Measurements from ENCODE around the gene KRTAP9-9.

DNA sequence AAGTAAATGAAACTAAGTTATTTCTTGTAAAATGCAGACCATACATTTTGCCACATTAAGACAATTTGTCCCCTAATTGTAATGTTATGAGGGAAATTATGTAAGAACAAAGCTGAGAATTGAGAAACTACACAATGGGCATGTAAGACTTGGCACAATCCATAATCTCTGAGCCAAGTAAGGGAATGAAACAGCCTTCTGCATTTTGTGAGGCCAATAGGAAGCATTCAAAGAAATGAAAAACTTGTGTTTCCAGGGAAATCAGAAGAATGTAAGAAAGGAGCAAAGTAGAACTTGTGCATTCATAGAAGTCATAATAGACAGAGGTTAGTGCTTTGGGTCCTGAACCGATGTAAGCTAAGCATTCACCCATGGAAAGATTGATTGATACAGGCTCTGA, 3.9 kb upstream of the KRTAP9-9 start:
- TF ChIP-seq, protein P1, sequence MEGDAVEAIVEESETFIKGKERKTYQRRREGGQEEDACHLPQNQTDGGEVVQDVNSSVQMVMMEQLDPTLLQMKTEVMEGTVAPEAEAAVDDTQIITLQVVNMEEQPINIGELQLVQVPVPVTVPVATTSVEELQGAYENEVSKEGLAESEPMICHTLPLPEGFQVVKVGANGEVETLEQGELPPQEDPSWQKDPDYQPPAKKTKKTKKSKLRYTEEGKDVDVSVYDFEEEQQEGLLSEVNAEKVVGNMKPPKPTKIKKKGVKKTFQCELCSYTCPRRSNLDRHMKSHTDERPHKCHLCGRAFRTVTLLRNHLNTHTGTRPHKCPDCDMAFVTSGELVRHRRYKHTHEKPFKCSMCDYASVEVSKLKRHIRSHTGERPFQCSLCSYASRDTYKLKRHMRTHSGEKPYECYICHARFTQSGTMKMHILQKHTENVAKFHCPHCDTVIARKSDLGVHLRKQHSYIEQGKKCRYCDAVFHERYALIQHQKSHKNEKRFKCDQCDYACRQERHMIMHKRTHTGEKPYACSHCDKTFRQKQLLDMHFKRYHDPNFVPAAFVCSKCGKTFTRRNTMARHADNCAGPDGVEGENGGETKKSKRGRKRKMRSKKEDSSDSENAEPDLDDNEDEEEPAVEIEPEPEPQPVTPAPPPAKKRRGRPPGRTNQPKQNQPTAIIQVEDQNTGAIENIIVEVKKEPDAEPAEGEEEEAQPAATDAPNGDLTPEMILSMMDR (IDR thresholded peaks at IDR 0.05; ENCODE audit: insufficient read depth, low read length, poor library complexity, severe bottlenecking): no peak
- TF ChIP-seq EZH2phosphoT487 (conservative IDR thresholded peaks at IDR 0.05; ENCODE audit: low read length): no peak

Measured in SU-DHL-6 (cell line).